UCSD-AML1 (cell line): ENCODE measurements around the gene C22orf23.

Source experiments
- DNase-seq: peaks from one replicate; lab custom pipeline; 2025; ENCODE audit not compliant: unreplicated experiment; lab: John Stamatoyannopoulos, UW

Gene C22orf23

DNA sequence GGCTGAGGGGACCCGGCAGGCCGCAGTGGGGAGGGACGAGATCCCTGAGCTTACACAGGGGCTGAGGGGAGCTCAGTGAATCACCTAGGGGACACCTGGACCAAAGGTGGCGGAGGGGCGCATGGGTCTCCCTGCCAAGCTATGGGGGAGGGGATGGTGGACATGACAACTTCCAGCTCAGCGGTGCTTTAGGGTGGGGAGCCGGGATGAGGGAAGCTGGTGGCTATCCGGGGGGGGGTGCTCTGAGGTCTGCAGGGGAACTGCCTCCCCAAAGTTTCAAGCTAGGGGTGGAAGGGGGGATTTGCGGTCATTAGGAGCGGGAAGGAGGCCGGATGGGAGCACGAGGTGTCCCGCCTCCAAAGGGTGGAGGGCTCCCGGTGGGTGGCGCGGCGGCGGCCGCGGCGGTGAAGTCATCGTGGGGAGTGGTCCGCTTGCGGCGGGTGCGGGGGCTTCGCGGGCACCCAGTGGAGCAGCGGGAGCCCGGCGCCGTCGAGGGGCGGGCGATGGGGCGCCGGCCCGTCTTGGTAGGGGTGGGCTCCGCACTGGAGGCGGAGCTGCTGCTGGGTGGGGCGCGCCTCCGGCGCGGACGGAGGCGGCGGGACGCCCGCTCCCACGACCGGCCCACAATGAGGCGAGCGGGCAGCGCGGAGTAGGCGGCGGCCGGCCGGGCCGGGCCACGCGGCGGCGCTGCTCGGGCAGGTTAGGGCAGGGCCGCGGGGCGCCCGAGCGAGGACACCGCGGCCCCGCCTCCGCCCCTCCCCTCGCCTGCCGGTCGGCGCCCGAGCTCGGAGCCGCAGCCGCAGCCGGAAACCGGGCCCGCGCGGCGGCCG lies 47.7 kb downstream of the C22orf23 start, which contains the start of gene MICALL1:
TSS of gene MICALL1 (plus strand) at position 764 of the 830 bp plus-strand sequence. CDS start 126 bp downstream, outside the sequence.
- DNase-seq = peak; percentile 83

DNA sequence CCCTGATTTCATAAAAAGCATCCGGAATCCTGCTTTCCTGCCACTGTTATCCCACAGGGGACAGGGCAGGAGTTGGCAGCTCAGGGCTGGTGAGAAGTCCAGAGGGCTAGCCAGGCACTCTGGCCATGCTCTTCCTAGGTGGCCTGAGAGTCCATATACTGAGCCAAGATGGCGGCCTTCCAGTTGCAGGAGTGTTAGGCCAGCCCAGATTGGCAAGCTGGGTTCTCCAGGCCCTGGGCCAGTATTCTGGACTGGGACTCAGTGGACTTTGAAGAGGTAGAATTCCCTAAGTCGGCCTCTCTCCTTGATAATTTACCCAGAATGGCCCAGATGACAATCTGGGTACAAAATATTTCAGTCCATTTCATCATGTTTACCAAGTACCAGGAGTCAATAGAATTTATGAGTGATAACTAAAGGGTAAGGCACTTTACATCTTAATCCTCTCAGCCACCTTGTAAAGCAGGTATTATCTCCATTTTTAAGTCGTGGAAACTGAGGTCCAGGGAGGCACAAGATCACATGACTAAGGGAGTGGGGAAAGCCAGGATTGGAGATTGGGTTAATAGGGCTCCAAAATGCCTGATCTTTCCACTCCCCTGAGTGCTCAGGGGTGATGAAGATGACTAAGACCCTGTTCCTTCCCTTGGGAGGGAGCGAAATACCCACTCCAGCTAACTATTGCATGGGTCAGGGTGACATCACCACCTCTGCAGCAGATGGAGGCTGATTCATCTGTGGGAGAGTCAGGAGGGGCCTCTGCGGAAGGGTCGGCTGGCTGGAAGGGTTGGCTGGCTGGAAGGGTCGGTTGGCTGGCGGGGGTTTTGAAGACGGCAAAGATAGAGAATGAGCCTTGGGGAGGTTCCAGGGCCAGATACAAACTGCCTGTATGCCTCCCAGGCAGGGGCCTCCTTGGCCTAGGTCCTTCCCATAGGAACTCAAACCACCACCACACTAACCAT lies 48.5 kb downstream of the C22orf23 start:
- DNase-seq = peak; percentile 59

DNA sequence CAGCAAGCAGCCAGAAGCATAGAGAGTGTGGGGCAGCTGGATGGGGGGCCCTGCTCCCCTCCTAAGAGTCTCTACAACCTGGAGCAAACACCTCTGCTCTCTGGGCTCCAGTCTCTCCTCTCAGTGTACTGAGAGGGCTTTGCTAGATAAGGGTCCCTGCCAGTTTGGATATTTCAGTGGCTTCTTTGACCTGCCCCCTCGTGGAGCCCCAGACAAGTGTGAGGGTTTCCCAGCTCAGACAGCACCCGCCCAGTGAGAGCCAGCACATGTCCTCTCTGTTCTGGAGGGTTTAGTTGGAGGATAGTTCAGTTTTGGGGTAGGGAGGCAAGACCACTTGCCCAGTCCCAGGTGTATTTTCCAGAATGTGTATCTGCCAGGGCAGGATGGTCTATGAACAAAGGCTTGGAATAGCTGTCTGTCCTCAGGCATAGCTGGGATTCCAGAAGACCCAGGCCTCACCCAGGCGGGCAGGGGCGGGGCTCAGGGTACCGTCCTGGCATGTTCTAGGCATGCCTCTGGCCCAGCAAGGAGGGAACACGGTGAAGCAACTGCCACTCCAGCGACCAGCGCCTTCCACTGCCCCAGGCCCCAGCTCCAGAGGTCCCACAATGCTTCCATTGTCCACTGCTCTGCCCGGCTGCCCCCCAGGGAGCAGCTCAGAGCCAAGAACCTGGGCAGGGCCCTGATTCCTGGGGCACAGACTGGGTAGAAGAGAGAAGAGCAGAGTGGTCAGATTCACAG lies 54.8 kb downstream of the C22orf23 start:
- no peak for DNase-seq

DNA sequence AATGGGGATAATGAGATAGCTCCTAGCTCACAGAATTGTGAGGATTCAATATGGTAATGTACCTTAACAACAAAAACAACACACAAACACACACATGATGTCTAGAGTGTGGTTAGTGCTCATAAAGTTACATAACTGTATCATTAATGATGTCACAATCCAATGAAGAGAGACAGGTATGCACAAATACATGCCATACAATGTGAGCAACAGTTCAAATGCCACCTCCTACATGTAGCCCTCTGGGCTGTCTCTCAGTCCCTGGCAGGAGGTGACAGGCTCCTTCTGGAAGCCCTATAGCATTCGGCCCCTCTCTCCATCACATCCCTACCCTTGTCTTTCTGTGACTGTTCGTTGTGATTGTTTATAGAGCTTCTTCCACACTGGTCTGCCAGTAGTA lies 55.6 kb downstream of the C22orf23 start:
- no peak for DNase-seq

DNA sequence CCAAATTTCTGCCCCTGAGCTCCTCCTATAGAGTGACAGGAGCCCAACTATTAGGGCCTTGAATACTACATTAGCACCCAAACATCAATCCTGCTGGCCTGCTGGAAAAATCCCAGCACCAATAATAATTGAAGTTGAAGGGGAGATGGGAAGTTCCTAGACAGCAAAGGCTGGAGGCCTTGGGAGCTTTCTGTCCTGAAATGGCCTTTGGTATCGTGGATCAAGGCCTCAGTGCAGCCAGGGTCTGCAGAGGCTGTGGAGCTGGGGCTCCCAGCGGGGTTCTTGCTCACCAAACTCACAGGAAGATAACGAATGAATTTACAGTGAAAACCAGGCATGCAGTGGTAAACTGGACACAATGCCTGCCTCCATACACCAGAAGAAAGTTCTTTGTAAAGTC lies 56.5 kb downstream of the C22orf23 start:
- DNase-seq = no peak

DNA sequence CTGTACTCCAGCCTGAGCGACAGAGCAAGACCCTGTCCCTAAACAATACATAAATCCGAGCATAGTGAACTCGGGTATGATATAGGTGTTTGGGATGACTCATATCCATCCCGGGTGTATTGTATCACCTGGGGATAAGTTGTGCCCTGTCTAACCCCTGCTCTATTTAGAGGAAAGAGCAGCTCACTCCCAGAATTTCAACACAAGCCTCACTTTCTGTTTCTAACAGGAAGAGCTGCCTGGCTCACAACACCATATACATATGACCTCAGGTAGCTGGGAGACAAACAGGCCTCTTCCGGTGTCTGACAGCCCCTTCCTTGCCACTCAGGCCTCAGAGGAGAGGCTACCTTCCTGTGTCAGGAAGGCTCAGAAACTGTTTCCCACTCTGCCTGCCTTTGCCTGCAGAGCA lies 57.2 kb downstream of the C22orf23 start:
- DNase-seq = peak; percentile 55

DNA sequence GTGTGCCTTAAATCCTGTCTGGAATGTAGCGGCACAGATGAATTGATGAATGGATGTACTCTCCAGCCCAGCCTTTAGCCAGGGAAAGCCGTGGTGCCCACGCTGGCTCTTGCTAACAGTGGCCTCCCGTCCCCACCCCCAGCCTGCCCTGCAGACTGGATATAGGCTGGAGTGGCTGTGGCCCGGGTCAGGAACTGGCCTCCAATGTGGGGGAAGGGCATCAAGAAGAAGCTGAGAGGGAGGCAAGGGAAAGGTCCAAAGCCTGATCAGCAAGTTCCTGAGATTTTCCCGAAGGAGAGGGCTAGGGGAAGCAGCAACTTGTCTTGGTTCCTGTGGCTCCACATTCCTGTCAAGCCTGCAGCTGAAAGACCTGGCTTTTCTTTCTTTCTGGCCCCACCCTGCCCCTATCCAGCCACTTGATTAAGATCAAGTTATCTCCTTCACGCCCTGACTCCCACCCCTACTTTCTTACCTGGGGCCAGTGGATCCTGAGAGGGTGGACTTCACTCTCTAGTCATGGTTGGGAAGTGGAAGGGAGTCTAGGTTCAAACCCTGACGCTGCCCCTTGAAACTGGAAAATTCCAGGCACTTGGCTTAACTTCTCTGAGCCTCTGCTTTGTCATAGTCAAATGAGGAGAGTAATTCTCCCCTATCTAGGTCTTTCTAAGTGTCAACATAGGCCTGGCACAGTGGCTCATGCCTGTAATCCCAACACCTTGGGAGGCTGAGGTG lies 58.3 kb downstream of the C22orf23 start:
- no peak for DNase-seq

DNA sequence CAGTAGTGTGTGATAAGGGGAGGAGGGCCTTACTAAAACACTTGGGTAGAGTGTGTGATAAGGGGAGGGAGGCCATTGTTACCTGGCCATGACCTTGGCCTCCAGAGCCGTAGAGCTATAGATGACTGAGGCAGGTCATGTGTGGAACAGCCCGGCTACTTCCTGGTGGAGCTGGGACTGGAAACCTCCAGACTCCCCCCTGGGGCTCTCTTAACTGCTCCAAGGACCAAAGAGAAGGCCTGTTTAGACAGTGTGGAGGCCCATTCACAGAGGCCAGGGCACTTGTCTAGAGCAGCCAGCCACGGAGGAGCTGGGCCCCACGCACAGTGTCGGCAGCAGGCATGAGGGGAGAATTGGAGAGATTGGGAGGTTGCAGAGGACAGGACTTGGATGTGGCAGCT lies 59.8 kb downstream of the C22orf23 start:
- DNase-seq = no peak
